Thyroid gland (tissue), 4 donors: ENCODE data around the gene PTGFR.

Experiments used
- POLR2A ChIP-seq, 2 donors: fragments of 450-650 bp; IDR thresholded peaks; one replicate each; pipeline ENCODE4 v1.6.1; 2017; ENCODE audit warnings: antibody characterized with exemption in 2 of 2, mild to moderate bottlenecking in 2 of 2, moderate library complexity in 1 of 2
- TF ChIP-seq, protein P1 (sequence below), 6 experiments: fragments of 200-600 bp in 3 of 6; fragments of 450-650 bp in 3 of 6; sonication (generic) in 3 of 6; IDR thresholded peaks; one replicate each; pipeline ENCODE4 v1.5.1; 2016 to 2019; ENCODE audit warnings: antibody characterized with exemption in 6 of 6, mild to moderate bottlenecking in 2 of 6, inconsistent platforms in 1 of 6, moderate library complexity in 1 of 6

DNA sequence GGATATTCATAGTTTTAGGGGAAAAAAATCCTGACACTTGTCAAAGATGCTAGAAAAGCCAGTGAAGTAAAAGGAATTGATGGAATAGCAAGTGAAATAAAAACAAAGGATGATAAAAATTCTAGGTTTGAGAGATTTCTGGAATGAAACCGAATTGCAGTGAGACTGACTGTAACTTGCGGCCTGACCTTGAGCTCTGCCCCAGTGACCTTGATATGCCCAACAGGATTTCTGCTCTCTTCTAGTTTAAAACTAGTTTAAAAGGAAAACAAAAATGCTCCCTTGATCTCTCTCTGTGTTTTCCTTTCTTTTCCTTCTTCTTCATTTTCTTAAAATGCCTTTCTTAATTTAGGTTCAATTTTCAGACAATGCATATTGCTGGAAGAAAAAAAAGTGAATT lies 74.6 kb downstream of the PTGFR start:
- TF ChIP-seq, protein P1, sequence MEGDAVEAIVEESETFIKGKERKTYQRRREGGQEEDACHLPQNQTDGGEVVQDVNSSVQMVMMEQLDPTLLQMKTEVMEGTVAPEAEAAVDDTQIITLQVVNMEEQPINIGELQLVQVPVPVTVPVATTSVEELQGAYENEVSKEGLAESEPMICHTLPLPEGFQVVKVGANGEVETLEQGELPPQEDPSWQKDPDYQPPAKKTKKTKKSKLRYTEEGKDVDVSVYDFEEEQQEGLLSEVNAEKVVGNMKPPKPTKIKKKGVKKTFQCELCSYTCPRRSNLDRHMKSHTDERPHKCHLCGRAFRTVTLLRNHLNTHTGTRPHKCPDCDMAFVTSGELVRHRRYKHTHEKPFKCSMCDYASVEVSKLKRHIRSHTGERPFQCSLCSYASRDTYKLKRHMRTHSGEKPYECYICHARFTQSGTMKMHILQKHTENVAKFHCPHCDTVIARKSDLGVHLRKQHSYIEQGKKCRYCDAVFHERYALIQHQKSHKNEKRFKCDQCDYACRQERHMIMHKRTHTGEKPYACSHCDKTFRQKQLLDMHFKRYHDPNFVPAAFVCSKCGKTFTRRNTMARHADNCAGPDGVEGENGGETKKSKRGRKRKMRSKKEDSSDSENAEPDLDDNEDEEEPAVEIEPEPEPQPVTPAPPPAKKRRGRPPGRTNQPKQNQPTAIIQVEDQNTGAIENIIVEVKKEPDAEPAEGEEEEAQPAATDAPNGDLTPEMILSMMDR (IDR thresholded peaks at IDR 0.05): no peak
- no peak for TF ChIP-seq POLR2A (IDR thresholded peaks at IDR 0.05)
